Stimulated activated memory B cell treated with anti-CD40 and anti-IgM and Interleukin-4, amounts not matched to agents 10 μg/mL and 1 μg/mL and 100 μg/mL, for 72 hours (primary cell): ENCODE data around the gene GDPD5.
A peak's percentile ranks its signal among the peaks of the same experiment; 100 is the strongest.

Experiments used
- ATAC-seq: fragments of 150-1000 bp; cut with Tn5 transposase; 2 replicates; pipeline ENCODE4 v1.10.0; 2021
- H3K27ac Mint-ChIP-seq: one replicate; pipeline ENCODE4 v1.8.0; 2022; ENCODE audit warnings: mild to moderate bottlenecking, mixed read lengths
- H3K27me3 Mint-ChIP-seq: one replicate; pipeline ENCODE4 v1.8.0; 2022; ENCODE audit warnings: mixed read lengths
- H3K36me3 Mint-ChIP-seq: one replicate; pipeline ENCODE4 v1.8.0; 2022; ENCODE audit warnings: mixed read lengths
- H3K4me1 Mint-ChIP-seq: one replicate; pipeline ENCODE4 v1.8.0; 2022; ENCODE audit warnings: mixed read lengths
- H3K4me3 Mint-ChIP-seq: one replicate; pipeline ENCODE4 v1.8.0; 2022; ENCODE audit warnings: mild to moderate bottlenecking, moderate library complexity, mixed read lengths
- H3K9me3 Mint-ChIP-seq: one replicate; pipeline ENCODE4 v1.8.0; 2022; ENCODE audit warnings: mixed read lengths

The GDPD5 gene, protein sequence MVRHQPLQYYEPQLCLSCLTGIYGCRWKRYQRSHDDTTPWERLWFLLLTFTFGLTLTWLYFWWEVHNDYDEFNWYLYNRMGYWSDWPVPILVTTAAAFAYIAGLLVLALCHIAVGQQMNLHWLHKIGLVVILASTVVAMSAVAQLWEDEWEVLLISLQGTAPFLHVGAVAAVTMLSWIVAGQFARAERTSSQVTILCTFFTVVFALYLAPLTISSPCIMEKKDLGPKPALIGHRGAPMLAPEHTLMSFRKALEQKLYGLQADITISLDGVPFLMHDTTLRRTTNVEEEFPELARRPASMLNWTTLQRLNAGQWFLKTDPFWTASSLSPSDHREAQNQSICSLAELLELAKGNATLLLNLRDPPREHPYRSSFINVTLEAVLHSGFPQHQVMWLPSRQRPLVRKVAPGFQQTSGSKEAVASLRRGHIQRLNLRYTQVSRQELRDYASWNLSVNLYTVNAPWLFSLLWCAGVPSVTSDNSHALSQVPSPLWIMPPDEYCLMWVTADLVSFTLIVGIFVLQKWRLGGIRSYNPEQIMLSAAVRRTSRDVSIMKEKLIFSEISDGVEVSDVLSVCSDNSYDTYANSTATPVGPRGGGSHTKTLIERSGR

DNA sequence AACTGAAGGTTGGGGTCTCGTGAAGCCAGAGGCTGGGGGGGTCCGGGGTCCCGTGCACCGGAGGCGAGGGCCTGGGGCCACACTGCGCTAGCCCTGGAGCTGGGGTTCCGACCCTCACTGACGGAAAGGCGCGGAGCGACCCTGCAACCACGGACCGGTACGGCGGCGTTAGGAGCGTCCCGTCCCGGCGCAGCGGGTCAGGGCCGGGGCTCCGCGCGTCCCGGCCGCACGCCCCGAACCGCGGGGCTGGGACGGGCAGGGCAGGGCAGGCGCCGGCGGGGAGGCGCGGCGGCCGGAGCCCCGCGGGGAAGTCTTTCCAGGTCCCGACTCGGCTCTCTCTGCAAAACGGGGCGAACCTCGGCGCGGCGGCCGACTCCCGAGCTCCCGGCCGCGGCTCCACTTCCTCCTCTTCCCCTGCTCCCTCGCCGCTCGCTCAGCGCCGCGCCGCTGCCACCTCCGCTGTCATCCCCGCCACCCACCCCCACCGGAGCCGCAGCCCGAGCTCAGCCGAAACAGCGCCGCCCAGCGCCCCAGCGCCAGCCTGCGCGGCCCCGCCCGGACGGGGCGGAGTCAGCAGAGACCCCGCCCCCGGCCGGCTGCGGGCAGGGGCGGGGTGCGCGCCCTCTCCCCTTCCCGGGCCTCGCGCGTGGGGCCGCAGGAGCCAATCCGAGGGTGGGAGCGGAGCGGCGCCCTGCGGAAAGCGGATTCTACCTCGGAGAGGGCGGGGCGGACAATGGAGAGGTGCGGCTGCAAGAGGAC is at the start of gene GDPD5:
TSS of gene GDPD5 (minus strand) at position 509 of the 759 bp plus-strand sequence. CDS start 48,206 bp downstream, outside the sequence.
- peak; percentile 91 for ATAC-seq
- no peaks in the 10 kb centered on the region for H3K27me3 Mint-ChIP-seq
- peak within 1 kb of the TSS; percentile 82 for H3K4me3 Mint-ChIP-seq
- peaks cover 44% of the 10 kb centered on the region for H3K4me1 Mint-ChIP-seq
- no peaks in the 10 kb centered on the region for H3K9me3 Mint-ChIP-seq
- no peak within 1 kb of the TSS for H3K27ac Mint-ChIP-seq
- H3K36me3 Mint-ChIP-seq: no peaks in the 10 kb centered on the region

DNA sequence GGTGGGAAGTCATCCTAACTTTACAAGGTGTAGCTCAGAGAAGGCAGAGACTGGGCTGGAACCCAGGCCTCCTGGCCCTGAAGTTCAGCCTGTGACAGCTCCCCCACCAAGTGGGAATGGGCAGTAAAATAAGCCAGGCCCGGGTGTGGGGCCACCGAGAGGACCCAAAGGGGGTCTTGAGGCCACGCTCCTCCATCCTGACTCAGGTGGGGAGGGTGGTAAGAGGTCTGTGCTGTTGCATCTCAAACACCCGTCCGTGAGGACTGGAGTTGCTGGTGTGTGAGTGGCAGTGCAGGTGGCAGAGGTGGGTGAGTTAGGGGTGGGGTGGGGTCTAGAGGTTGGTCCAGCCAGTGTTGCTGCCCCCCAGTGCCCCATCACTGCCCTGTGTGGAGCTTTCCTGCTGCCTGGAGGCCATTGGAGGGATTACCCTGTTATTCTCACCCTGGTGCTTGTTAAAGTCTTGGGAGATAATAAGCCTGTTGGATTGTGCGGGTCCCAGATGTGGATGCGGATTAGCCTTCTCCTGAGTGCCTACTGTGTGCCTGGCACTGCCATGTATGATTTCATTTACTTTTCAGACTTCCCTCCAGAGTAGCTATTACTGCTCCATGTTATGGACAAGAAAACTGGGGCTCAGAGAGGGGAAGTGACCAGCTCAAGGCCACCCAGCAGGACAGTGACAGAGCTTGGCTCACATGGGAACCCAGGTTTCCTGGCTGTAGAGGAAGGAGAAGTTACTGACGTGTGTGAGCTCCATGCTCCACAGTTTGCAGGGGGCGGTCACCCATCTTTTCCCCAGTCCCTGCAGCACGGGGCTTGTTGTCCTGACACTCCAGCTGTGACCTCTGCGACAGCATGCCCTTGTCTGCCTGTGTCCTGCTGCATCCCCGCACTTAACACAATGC is 49.2 kb upstream of the GDPD5 start:
- H3K27ac Mint-ChIP-seq: no peak overlapping the region
- H3K36me3 Mint-ChIP-seq: peaks cover 21% of the 10 kb centered on the region
- no peaks in the 10 kb centered on the region for H3K27me3 Mint-ChIP-seq
- H3K4me3 Mint-ChIP-seq: no peak overlapping the region
- no peak for ATAC-seq
- H3K9me3 Mint-ChIP-seq: peaks cover 5% of the 10 kb centered on the region
- H3K4me1 Mint-ChIP-seq: peaks cover 14% of the 10 kb centered on the region

DNA sequence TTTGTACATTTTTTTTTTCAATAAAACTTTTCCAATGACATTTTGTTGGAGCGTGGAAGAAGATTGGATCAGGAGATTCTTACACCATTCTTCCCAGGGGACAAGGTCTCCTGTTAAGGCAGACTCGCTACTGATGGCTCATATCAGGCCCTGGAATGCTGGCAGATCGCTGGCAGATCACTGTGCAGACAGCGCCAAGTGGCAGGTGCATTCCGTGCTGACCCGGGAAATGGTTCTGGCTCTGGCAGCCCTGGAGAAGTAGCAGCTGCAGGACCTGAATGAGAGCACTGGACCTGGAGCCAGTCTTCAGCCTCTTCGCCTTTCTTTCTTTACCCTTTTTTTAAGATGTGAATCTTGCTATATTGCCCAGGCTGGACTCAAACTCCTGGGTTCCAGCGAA is 47.0 kb upstream of the GDPD5 start:
- no peak for ATAC-seq
- Mint-ChIP-seq H3K27me3 (no peaks in the 10 kb centered on the region), H3K4me1 (peaks cover 14% of the 10 kb centered on the region), H3K4me3 (no peak overlapping the region), H3K36me3 (peaks cover 36% of the 10 kb centered on the region), H3K9me3 (peaks cover 5% of the 10 kb centered on the region), H3K27ac (no peak overlapping the region)

DNA sequence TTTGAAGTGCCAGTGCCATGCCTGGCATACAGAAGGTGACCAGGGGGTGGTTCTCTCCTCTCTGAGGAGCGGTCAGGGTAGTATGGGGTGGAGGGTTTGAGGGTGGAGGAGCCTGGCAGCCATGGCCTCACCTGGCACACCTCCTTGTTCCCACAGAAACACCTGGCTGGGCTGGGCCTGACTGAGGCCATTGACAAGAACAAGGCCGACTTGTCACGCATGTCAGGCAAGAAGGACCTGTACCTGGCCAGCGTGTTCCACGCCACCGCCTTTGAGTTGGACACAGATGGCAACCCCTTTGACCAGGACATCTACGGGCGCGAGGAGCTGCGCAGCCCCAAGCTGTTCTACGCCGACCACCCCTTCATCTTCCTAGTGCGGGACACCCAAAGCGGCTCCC is 45.9 kb upstream of the GDPD5 start:
- peaks cover 5% of the 10 kb centered on the region for H3K9me3 Mint-ChIP-seq
- no peak overlapping the region for H3K27ac Mint-ChIP-seq
- H3K36me3 Mint-ChIP-seq: peaks cover 36% of the 10 kb centered on the region
- H3K4me3 Mint-ChIP-seq: no peak overlapping the region
- no peak for ATAC-seq
- no peaks in the 10 kb centered on the region for H3K27me3 Mint-ChIP-seq
- H3K4me1 Mint-ChIP-seq: peaks cover 11% of the 10 kb centered on the region

DNA sequence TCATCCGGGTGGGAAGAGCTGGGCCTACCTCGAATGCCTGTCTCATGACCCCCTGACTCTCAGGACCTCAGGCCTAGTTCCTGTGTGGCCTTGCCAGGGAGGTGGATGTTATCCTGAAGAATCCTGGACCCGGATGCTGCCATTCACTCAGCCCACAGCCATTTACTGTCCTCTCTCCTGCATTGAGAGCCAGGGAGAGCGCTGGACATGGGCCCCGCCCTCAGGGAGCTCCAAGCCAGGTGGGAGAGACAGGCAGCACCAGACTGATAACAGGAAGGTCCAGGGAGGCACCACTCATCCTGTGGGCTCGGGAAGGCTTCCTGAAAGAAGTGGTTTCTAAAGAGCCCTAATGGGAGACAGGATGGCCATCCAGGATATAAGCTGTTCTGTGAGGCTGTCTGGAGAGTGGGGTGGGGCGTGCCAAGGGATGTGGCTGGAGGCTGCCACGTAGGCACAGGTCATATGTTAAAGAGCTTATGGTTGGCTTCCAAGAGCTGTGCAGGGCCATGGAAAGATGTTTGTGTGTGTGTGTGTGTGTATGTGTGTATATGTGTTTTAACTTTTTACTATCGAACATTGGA is 44.9 kb upstream of the GDPD5 start:
- Mint-ChIP-seq H3K36me3 (peaks cover 31% of the 10 kb centered on the region), H3K4me1 (peaks cover 2% of the 10 kb centered on the region), H3K27ac (no peak overlapping the region), H3K9me3 (no peaks in the 10 kb centered on the region), H3K27me3 (no peaks in the 10 kb centered on the region), H3K4me3 (no peak overlapping the region)
- no peak for ATAC-seq

DNA sequence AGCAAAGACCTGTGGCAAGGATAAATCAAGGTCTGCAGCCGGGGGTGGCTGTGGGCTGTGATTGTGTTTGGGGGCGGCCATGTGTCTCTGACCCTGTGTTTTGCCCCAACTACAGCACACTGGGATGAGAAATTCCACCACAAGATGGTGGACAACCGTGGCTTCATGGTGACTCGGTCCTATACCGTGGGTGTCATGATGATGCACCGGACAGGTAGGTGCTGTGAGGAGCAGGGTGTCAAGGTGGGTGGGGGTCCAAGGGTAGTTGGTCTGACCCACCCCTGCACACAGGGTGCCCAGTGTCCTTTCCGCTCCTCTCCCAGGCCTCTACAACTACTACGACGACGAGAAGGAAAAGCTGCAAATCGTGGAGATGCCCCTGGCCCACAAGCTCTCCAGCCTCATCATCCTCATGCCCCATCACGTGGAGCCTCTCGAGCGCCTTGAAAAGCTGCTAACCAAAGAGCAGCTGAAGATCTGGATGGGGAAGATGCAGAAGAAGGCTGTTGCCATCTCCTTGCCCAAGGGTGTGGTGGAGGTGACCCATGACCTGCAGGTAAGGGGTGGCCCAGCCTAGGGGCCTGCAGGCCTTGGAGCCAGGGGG is 43.0 kb upstream of the GDPD5 start:
- peaks cover 31% of the 10 kb centered on the region for H3K36me3 Mint-ChIP-seq
- no peak overlapping the region for H3K27ac Mint-ChIP-seq
- H3K9me3 Mint-ChIP-seq: no peaks in the 10 kb centered on the region
- H3K4me3 Mint-ChIP-seq: no peak overlapping the region
- no peaks in the 10 kb centered on the region for H3K27me3 Mint-ChIP-seq
- H3K4me1 Mint-ChIP-seq: peaks cover 4% of the 10 kb centered on the region
- no peak for ATAC-seq

DNA sequence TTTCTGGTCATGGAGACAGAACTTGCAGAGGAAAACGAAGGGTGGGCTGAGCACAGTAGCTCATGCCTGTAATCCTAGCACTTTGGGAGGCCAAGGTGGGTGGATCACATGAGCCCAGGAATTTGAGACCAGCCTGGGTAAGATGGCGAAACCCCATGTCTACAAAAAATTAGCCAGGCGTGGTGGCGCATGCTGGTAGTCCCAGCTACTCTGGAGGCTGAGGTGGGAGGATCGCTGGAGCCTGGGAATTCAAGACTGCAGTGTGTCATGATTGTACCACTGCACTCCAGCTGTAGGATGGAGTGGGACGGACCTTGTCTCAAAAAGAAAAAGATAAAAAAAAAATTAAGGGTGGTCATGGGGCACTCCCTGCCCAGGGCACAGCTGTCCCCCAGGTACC is 42.2 kb upstream of the GDPD5 start:
- Mint-ChIP-seq H3K9me3 (no peaks in the 10 kb centered on the region), H3K4me1 (peaks cover 9% of the 10 kb centered on the region), H3K4me3 (no peak overlapping the region), H3K36me3 (peaks cover 31% of the 10 kb centered on the region), H3K27ac (no peak overlapping the region), H3K27me3 (no peaks in the 10 kb centered on the region)
- no peak for ATAC-seq

DNA sequence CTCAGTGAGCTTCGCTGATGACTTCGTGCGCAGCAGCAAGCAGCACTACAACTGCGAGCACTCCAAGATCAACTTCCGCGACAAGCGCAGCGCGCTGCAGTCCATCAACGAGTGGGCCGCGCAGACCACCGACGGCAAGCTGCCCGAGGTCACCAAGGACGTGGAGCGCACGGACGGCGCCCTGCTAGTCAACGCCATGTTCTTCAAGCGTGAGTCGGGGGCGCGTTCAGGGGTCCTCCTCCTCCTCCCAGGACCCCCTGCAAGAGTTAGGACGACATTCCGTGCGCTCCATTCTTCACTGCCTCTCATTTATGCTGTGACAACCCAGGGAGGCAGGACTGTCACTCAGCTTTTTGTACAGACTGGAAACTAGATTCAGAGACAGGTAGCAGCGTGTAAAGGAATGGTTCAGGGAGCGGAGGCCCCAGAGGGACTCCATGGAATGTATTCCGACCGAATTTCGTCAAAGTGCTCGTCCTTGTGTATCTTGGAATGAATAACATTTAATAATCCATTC is 41.1 kb upstream of the GDPD5 start:
- no peak for ATAC-seq
- Mint-ChIP-seq H3K9me3 (no peaks in the 10 kb centered on the region), H3K27me3 (peaks cover 4% of the 10 kb centered on the region), H3K36me3 (peaks cover 24% of the 10 kb centered on the region), H3K4me3 (no peak overlapping the region), H3K27ac (no peak overlapping the region), H3K4me1 (peaks cover 20% of the 10 kb centered on the region)

DNA sequence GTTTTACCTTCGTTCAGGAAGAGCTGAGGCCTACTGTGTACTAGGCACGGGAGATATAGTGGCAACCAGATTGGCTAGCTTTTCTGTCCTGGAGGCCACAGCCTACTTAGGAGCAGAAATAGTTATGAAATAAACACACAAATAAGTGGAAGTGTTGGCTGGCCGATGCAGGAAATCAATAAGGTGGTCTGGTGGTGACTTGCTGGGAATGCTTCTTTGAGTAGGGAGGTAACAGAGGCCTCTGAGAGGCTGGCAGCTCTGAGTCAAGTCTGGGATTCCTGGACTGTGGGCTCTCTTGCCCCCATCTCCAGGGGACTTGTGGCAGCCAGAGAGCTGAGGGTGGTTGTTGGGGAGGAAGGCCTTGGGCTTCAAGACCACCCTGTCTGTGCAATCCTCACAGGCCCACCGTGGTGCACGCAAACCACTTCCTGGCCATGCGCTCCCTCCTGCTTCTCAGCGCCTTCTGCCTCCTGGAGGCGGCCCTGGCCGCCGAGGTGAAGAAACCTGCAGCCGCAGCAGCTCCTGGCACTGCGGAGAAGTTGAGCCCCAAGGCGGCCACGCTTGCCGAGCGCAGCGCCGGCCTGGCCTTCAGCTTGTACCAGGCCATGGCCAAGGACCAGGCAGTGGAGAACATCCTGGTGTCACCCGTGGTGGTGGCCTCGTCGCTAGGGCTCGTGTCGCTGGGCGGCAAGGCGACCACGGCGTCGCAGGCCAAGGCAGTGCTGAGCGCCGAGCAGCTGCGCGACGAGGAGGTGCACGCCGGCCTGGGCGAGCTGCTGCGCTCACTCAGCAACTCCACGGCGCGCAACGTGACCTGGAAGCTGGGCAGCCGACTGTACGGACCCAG is 40.4 kb upstream of the GDPD5 start:
- H3K27ac Mint-ChIP-seq: no peak overlapping the region
- peaks cover 21% of the 10 kb centered on the region for H3K36me3 Mint-ChIP-seq
- ATAC-seq: no peak
- no peaks in the 10 kb centered on the region for H3K9me3 Mint-ChIP-seq
- peaks cover 10% of the 10 kb centered on the region for H3K27me3 Mint-ChIP-seq
- peaks cover 26% of the 10 kb centered on the region for H3K4me1 Mint-ChIP-seq
- H3K4me3 Mint-ChIP-seq: no peak overlapping the region

DNA sequence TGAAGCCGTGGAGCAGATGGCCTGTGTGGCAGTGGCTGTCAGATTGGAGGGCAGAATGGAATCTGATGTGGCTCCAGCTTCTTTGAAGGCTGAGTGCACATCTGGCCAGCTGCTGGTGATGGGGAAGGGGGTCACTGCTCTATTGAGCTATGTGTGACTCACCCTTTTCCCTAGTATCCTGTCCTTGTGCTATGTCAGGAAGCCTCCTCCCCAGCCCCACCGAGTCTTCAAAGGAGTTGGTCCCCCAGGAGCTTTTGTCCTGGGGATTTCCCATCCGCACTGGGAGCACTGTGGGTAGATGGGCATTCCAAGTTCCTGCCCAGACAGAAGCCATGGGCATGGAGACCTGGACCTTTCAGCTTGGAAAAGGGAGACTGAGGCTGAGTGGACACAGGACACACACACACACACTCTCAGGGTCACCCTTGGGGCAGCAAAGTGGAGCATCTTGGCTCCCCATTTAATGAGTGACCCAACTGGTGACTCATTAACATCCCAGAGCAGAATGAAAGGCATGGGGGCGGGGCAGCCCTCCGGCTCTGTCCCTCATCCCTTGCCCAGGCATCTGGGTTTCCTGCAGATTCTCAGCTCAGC is 39.6 kb upstream of the GDPD5 start:
- peaks cover 16% of the 10 kb centered on the region for H3K36me3 Mint-ChIP-seq
- peaks cover 10% of the 10 kb centered on the region for H3K27me3 Mint-ChIP-seq
- no peak overlapping the region for H3K4me3 Mint-ChIP-seq
- H3K9me3 Mint-ChIP-seq: no peaks in the 10 kb centered on the region
- ATAC-seq: no peak
- H3K4me1 Mint-ChIP-seq: peaks cover 26% of the 10 kb centered on the region
- no peak overlapping the region for H3K27ac Mint-ChIP-seq

DNA sequence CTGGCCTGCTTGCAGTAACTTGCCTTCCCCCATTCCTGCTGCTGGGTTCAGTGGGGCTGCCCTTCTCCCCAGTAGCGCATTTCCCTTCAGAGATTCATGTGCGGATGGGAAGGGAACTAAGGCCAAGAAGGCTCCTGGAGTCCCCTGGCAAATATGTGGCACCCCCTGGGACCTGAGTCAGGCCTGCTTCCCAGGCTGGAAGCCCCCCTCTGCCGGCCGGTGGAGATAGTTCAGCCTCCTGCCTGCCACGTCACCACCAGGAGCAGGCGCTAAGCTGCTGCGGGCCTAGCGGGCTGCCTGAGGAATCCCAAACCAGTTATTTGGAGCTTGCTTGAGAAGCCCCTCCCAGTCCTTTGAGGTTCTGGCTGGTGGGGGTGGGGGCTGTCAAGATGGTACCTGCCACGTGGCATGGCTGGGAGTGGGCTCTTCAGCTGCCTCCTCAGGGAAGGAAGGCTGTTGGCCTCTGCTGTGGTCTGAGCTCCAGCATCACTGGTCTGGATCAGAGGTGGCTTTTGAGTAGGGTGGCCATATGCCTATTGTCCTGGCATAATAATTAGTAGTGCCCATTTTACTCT is 38.3 kb upstream of the GDPD5 start:
- H3K27me3 Mint-ChIP-seq: peaks cover 10% of the 10 kb centered on the region
- peak overlapping the region; percentile 96 for H3K4me3 Mint-ChIP-seq
- H3K27ac Mint-ChIP-seq: peak overlapping the region; percentile 92
- peaks cover 13% of the 10 kb centered on the region for H3K36me3 Mint-ChIP-seq
- H3K9me3 Mint-ChIP-seq: no peaks in the 10 kb centered on the region
- no peak for ATAC-seq
- peaks cover 26% of the 10 kb centered on the region for H3K4me1 Mint-ChIP-seq

DNA sequence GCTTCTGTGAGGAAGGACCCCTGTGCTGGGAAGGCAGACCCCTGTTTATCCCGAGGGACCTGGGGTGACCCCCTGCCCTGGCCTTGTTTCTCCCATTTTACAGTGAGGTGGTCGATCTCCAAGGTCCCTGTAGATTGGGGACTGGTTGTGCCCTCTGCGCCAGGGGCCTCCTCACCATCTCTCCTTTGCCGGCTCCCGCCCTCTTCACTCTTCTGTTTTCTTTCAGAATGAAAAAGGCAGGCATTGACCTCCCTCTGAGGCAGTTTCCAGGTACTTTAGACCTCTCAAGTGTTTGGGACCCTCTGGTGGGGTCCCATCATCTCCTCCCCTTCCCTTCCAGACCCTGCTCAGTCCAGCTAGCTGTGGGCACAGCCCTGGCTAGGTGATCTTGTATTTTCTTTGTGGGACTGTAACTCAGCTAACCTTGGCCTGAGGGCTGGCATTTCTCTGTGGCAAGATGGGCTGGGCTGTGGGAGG is 37.8 kb upstream of the GDPD5 start:
- H3K9me3 Mint-ChIP-seq: no peaks in the 10 kb centered on the region
- H3K27me3 Mint-ChIP-seq: peaks cover 10% of the 10 kb centered on the region
- H3K27ac Mint-ChIP-seq: peak overlapping the region; percentile 92
- peaks cover 8% of the 10 kb centered on the region for H3K36me3 Mint-ChIP-seq
- peaks cover 26% of the 10 kb centered on the region for H3K4me1 Mint-ChIP-seq
- no peak for ATAC-seq
- peak overlapping the region; percentile 96 for H3K4me3 Mint-ChIP-seq
